Fibroblast of mammary gland (primary cell): ENCODE data around the gene TMEM158.

Source experiments
- DNase-seq: peaks from one replicate; pipeline ENCODE4 v3.0.0-alpha.2; 2010; ENCODE audit warnings: low read depth
- H3K4me3 ChIP-seq: 2 replicates; pipeline ENCODE4 v1.5.1; 2011; ENCODE audit warnings: low read depth, mild to moderate bottlenecking, low read length, moderate library complexity; ENCODE audit not compliant: control insufficient read depth
- CTCF ChIP-seq: conservative IDR thresholded peaks from 2 replicates; pipeline ENCODE4 v1.5.1; 2011; ENCODE audit warnings: low read depth, low read length, inconsistent platforms; ENCODE audit not compliant: control insufficient read depth, insufficient read depth

TMEM158 gene

GRCh38 chr3:45269952-45270351 lies 43.9 kb upstream of the TMEM158 start:
- TF ChIP-seq CTCF, result no peak

GRCh38 chr3:45267097-45267496 lies 41.0 kb upstream of the TMEM158 start:
- TF ChIP-seq CTCF, result no peak
- no peak for DNase-seq
- H3K4me3 ChIP-seq, result no peak overlapping the region

More at GRCh38 chr3:45269952-45270351, 43.9 kb upstream of the TMEM158 start:
- H3K4me3 ChIP-seq, result no peak overlapping the region
- peak; percentile 23 for DNase-seq

GRCh38 chr3:45261333-45262110 lies 35.4 kb upstream of the TMEM158 start:
- no peak for DNase-seq
- H3K4me3 ChIP-seq, result no peak overlapping the region
- TF ChIP-seq CTCF, result no peak

GRCh38 chr3:45259133-45259532 lies 33.0 kb upstream of the TMEM158 start:
- no peak for DNase-seq
- H3K4me3 ChIP-seq, result no peak overlapping the region
- no peak for TF ChIP-seq CTCF

GRCh38 chr3:45258317-45258716 lies 32.2 kb upstream of the TMEM158 start:
- H3K4me3 ChIP-seq, result no peak overlapping the region
- TF ChIP-seq CTCF, result no peak
- DNase-seq, result no peak

- H3K4me3 ChIP-seq, result no peak overlapping the region
- DNase-seq, result no peak
- TF ChIP-seq CTCF, result no peak
These were observed 27.2 kb upstream of the TMEM158 start for GRCh38 chr3:45253316-45253715.
